BLaER1 (cell line): ENCODE data around the gene RIC3.

Source experiments
- H3K27ac ChIP-seq: shearing (Covaris generic); formaldehyde crosslinking; 2 replicates; pipeline ENCODE4 v1.8.1; 2022
- H3K27me3 ChIP-seq: shearing (Covaris generic); formaldehyde crosslinking; 2 replicates; pipeline ENCODE4 v1.8.1; 2022
- H3K36me3 ChIP-seq: shearing (Covaris generic); formaldehyde crosslinking; 2 replicates; pipeline ENCODE4 v1.8.1; 2022
- H3K4me1 ChIP-seq: shearing (Covaris generic); formaldehyde crosslinking; 2 replicates; pipeline ENCODE4 v1.8.1; 2022
- H3K4me2 ChIP-seq: shearing (Covaris generic); formaldehyde crosslinking; 2 replicates; pipeline ENCODE4 v1.8.1; 2022
- H3K4me3 ChIP-seq: shearing (Covaris generic); formaldehyde crosslinking; 2 replicates; pipeline ENCODE4 v1.8.1; 2022
- H3K9ac ChIP-seq: shearing (Covaris generic); formaldehyde crosslinking; 2 replicates; pipeline ENCODE4 v1.8.1; 2022
- H3K9me3 ChIP-seq: shearing (Covaris generic); formaldehyde crosslinking; 2 replicates; pipeline ENCODE4 v1.8.1; 2022
- H4K20me1 ChIP-seq: shearing (Covaris generic); formaldehyde crosslinking; 2 replicates; pipeline ENCODE4 v1.8.1; 2022
- Cebpa-rat ChIP-seq: shearing (Covaris generic); IDR thresholded peaks from 2 replicates; pipeline ENCODE4 v1.8.1; 2022

The RIC3 gene

DNA sequence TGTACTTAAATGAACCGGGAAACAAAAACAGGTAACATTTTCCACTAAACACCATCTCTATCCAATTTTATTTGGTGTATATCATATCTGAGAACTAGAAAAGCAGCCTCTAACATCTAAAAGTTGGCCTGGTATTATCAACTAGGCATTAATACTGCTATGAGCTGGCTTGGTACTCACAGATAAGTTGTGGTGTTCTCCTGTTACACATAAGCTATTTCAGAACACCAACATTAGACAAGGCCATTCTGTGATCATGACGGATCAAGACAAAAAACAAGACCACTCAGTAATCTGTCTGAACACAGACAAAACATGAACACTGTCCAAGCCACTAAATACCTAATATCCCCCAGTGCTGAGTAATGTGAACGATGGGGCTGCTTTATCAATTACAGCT, 11.9 kb downstream of the RIC3 start:
- 0 out of 2 replicates have a peak, but pooled peaks cover 4% of the 10 kb centered on the region for H3K4me1 ChIP-seq
- H3K4me3 ChIP-seq, result no peak overlapping the region
- H3K27me3 ChIP-seq, result no peaks in the 10 kb centered on the region
- H3K4me2 ChIP-seq, result no peak overlapping the region
- H3K36me3 ChIP-seq, result no peaks in the 10 kb centered on the region
- no peak overlapping the region for H3K9ac ChIP-seq
- H4K20me1 ChIP-seq, result no peaks in the 10 kb centered on the region
- no peaks in the 10 kb centered on the region for H3K9me3 ChIP-seq
- no peak for TF ChIP-seq Cebpa-rat
- H3K27ac ChIP-seq, result no peak overlapping the region

GRCh38 chr11:8149726-8150125, 19.1 kb downstream of the RIC3 start:
- no peak for TF ChIP-seq Cebpa-rat
- H3K36me3 ChIP-seq, result no peaks in the 10 kb centered on the region
- no peaks in the 10 kb centered on the region for H3K4me1 ChIP-seq
- no peaks in the 10 kb centered on the region for H4K20me1 ChIP-seq
- H3K27me3 ChIP-seq, result no peaks in the 10 kb centered on the region
- no peak overlapping the region for H3K4me2 ChIP-seq
- H3K27ac ChIP-seq, result no peak overlapping the region
- no peaks in the 10 kb centered on the region for H3K9me3 ChIP-seq
- H3K4me3 ChIP-seq, result no peak overlapping the region
- H3K9ac ChIP-seq, result no peak overlapping the region

DNA sequence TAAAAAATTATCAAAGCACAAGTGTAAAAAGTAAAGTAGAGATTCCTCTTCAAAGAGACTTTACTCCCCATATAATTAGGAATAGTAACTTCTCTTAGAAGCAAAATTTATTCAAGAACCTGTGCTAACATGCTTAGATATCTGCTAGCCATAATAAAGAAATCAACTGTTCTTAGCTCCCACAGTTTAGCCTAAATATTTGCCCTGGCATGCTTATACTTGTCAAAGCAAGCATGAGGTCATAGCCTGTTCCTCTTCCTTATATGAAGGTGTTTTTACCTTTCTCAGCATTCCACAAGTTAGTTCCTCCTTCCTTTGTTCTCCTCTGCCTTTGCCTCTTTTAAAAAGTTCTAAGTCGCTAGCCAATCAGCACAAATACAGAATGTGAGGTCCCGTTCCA, 30.3 kb downstream of the RIC3 start:
- Histone ChIP-seq H3K9ac (no peak overlapping the region), H3K4me1 (no peaks in the 10 kb centered on the region), H3K4me3 (no peak overlapping the region), H3K4me2 (no peak overlapping the region), H3K36me3 (no peaks in the 10 kb centered on the region), H3K27ac (no peak overlapping the region), H4K20me1 (no peaks in the 10 kb centered on the region), H3K9me3 (0 out of 2 replicates have a peak, but pooled peaks cover under 1% of the 10 kb centered on the region), H3K27me3 (no peaks in the 10 kb centered on the region)
- TF ChIP-seq Cebpa-rat, result no peak

DNA sequence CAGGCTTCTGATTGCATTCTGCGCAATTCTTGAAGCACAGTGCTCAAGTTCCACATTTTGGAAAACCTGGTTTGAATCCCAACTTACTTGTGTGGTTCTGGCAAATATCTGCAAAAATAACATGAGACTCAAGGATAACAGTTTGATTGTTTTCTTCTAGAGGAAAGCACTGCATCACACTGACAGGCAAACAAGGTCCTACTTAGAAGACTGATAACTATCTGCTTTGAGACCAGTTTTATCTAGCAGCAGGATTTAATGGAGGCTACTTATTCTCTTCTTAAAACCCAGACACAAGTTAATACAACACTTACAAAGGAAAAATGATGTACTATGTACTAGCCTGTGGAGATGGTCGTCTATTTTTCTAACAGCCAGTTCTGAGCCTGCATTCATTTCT, 41.4 kb downstream of the RIC3 start:
- H3K4me2 ChIP-seq, result no peak overlapping the region
- H3K4me3 ChIP-seq, result no peak overlapping the region
- no peaks in the 10 kb centered on the region for H3K36me3 ChIP-seq
- no peak overlapping the region for H3K27ac ChIP-seq
- no peak for TF ChIP-seq Cebpa-rat
- no peaks in the 10 kb centered on the region for H3K4me1 ChIP-seq
- no peaks in the 10 kb centered on the region for H4K20me1 ChIP-seq
- H3K27me3 ChIP-seq, result no peaks in the 10 kb centered on the region
- no peaks in the 10 kb centered on the region for H3K9me3 ChIP-seq
- H3K9ac ChIP-seq, result no peak overlapping the region

DNA sequence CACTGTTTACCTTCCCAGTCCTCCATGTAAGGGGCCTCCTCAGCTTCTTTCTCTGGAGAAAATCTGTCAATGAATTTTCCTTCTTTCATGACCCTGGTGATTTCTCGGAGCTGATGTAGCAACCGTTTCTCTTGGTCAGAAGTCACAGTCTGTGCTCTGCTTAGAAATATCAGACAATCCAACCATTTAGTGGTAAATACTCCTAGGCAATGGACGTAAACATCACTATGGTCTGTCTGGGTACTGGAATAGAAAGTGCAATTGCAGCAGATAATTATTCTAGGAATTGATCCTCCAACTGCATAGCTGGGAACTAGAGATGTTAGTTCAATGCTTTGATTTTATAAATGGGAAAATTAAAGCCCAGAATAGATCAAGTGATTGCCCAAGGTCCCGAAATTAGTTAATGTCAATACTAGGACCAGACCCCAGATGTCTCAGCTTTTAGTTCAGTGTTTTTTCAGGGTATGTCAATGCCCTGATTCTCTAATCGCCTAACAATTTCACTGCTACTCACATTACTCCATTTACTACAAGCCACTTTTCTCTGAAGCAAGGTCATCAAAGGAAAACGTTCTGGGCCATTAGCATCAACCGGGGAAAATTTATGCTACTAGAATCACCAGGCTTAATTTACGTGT, 42.1 kb downstream of the RIC3 start:
- no peaks in the 10 kb centered on the region for H3K27me3 ChIP-seq
- no peak for TF ChIP-seq Cebpa-rat

GRCh38 chr11:8122173-8122764, 46.6 kb downstream of the RIC3 start:
- Histone ChIP-seq H3K36me3 (no peaks in the 10 kb centered on the region), H3K27me3 (no peaks in the 10 kb centered on the region), H3K4me3 (no peak overlapping the region), H3K9ac (no peak overlapping the region), H3K9me3 (peaks cover 5% of the 10 kb centered on the region; the same call in 1 of the 2 replicates), H3K27ac (no peak overlapping the region), H3K4me2 (no peak overlapping the region), H3K4me1 (no peaks in the 10 kb centered on the region), H4K20me1 (no peaks in the 10 kb centered on the region)
- TF ChIP-seq Cebpa-rat, result no peak

More for the DNA sequence above, 42.1 kb downstream of the RIC3 start:
- Histone ChIP-seq H3K27ac (no peak overlapping the region), H4K20me1 (no peaks in the 10 kb centered on the region), H3K36me3 (no peaks in the 10 kb centered on the region), H3K9ac (no peak overlapping the region), H3K4me3 (no peak overlapping the region), H3K9me3 (no peaks in the 10 kb centered on the region), H3K4me2 (no peak overlapping the region), H3K4me1 (no peaks in the 10 kb centered on the region)

GRCh38 chr11:8111636-8112035, 57.2 kb downstream of the RIC3 start:
- no peak overlapping the region for H3K27ac ChIP-seq
- no peak overlapping the region for H3K4me2 ChIP-seq
- H4K20me1 ChIP-seq, result no peaks in the 10 kb centered on the region
- 0 out of 2 replicates have a peak, but pooled peaks cover 3% of the 10 kb centered on the region for H3K36me3 ChIP-seq
- H3K9ac ChIP-seq, result no peak overlapping the region
- H3K9me3 ChIP-seq, result peaks cover 22% of the 10 kb centered on the region
- no peak overlapping the region for H3K4me3 ChIP-seq
- TF ChIP-seq Cebpa-rat, result no peak
- no peaks in the 10 kb centered on the region for H3K27me3 ChIP-seq
- no peaks in the 10 kb centered on the region for H3K4me1 ChIP-seq

DNA sequence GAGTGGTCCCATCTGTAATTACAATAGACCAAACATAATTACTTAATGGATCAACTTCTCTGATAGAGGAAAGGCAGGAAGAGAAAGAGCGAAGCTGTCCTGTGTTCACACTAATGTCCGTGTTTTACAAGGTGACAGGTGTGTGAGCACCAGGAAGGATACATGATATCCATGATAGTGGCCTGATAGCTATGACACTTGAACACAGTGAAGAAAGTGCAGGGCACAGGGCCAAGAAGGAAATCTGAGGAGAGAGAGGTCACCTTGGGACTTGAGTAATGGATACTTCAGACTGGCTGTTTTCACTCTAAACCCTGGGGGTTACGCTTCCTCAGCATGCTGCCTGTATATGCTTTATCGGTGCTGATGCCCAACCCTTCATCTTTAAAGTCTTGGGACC, 58.4 kb downstream of the RIC3 start:
- no peak overlapping the region for H3K27ac ChIP-seq
- H3K36me3 ChIP-seq, result peaks cover 3% of the 10 kb centered on the region; the same call in 1 of the 2 replicates
- no peaks in the 10 kb centered on the region for H3K4me1 ChIP-seq
- no peak for TF ChIP-seq Cebpa-rat
- no peak overlapping the region for H3K4me3 ChIP-seq
- H3K9me3 ChIP-seq, result peaks cover 21% of the 10 kb centered on the region
- H3K9ac ChIP-seq, result no peak overlapping the region
- H4K20me1 ChIP-seq, result no peaks in the 10 kb centered on the region
- H3K27me3 ChIP-seq, result no peaks in the 10 kb centered on the region
- H3K4me2 ChIP-seq, result no peak overlapping the region

- no peaks in the 10 kb centered on the region for H4K20me1 ChIP-seq
- TF ChIP-seq Cebpa-rat, result no peak
- no peak overlapping the region for H3K4me2 ChIP-seq
- no peak overlapping the region for H3K27ac ChIP-seq
- H3K36me3 ChIP-seq, result peaks cover 3% of the 10 kb centered on the region; the same call in 1 of the 2 replicates
- H3K9ac ChIP-seq, result no peak overlapping the region
- H3K9me3 ChIP-seq, result peaks cover 14% of the 10 kb centered on the region
- H3K27me3 ChIP-seq, result no peaks in the 10 kb centered on the region
- no peaks in the 10 kb centered on the region for H3K4me1 ChIP-seq
- H3K4me3 ChIP-seq, result no peak overlapping the region
Observed at GRCh38 chr11:8109675-8110074, 59.1 kb downstream of the RIC3 start.

GRCh38 chr11:8108421-8108820, 60.4 kb downstream of the RIC3 start:
- Histone ChIP-seq H3K36me3 (peaks cover 7% of the 10 kb centered on the region; the same call in 1 of the 2 replicates), H3K4me1 (no peaks in the 10 kb centered on the region), H3K4me2 (no peak overlapping the region), H3K27me3 (no peaks in the 10 kb centered on the region), H3K4me3 (no peak overlapping the region), H3K27ac (no peak overlapping the region), H3K9ac (no peak overlapping the region), H3K9me3 (peaks cover 1% of the 10 kb centered on the region), H4K20me1 (no peaks in the 10 kb centered on the region)
- TF ChIP-seq Cebpa-rat, result no peak
